B cell (primary cell): ENCODE measurements around the gene TMEM52B. TPM values are rescaled to one million over a fixed set of nuclear protein-coding genes. Genes with fewer than 3 reads are reported as not detected.

ENCODE experiments used
- ATAC-seq: fragments of 200-7000 bp; cut with Tn5 transposase; one replicate; pipeline ENCODE4 v1.10.0; 2021; ENCODE audit warnings: low read depth, mild to moderate bottlenecking, moderate number of reproducible peaks, moderate library complexity
- CTCF ChIA-PET: fragments of 350-600 bp; sonication (Branson Sonifier 250); formaldehyde crosslinking; loops from one replicate; lab custom pipeline; 2021; ENCODE audit warnings: antibody characterized with exemption, inconsistent platforms; lab: Charles Lee
- POLR2A ChIA-PET: fragments of 350-600 bp; sonication (Branson Sonifier 250); formaldehyde crosslinking; loops from one replicate; lab custom pipeline; 2021; ENCODE audit warnings: antibody characterized with exemption; lab: Charles Lee
- DNase-seq: peaks from one replicate; pipeline ENCODE4 v3.0.0; 2013
- H2AFZ ChIP-seq: 2 replicates; pipeline ENCODE4 v1.6.1; 2012; ENCODE audit warnings: mild to moderate bottlenecking, low read depth, low read length; ENCODE audit not compliant: insufficient read depth, poor library complexity, severe bottlenecking
- H3K27ac ChIP-seq, 2 donors: 1 replicate in 1 of 2; 2 replicates in 1 of 2; pipeline ENCODE4 v1.5.1; 2012 to 2013; ENCODE audit warnings: low read length in 2 of 2, mild to moderate bottlenecking in 2 of 2, moderate library complexity in 1 of 2
- H3K27me3 ChIP-seq, 4 experiments: fragments of 200-600 bp in 1 of 4; sonication (generic) in 1 of 4; replicated peaks in 1 of 4; 1 replicate in 2 of 4; 2 replicates in 2 of 4; pipeline versions ENCODE4 v1.6.1 to v1.7.0; 2013 to 2016; ENCODE audit warnings: low read length in 3 of 4, mild to moderate bottlenecking in 2 of 4, mixed read lengths in 1 of 4, moderate library complexity in 1 of 4; ENCODE audit not compliant: insufficient read depth in 4 of 4, control insufficient read depth in 3 of 4; ENCODE audit errors: control extremely low read depth in 1 of 4
- H3K36me3 ChIP-seq, 2 experiments: replicated peaks in 1 of 2; 1 replicate in 1 of 2; 2 replicates in 1 of 2; pipeline versions ENCODE4 v1.6.1 to v1.7.1; 2013; ENCODE audit warnings: low read length in 1 of 2; ENCODE audit not compliant: insufficient read depth in 2 of 2, control insufficient read depth in 1 of 2; ENCODE audit errors: control extremely low read depth in 1 of 2, extremely low read depth in 1 of 2
- H3K4me1 ChIP-seq, 2 donors: fragments of 200-600 bp in 1 of 2; sonication (generic) in 1 of 2; 1 replicate in 1 of 2; 2 replicates in 1 of 2; pipeline versions ENCODE4 v1.5.1 to v1.6.1; 2013 to 2017; ENCODE audit warnings: low read length in 2 of 2; ENCODE audit not compliant: control insufficient read depth in 2 of 2, insufficient read depth in 2 of 2
- H3K4me2 ChIP-seq: replicated peaks from 2 replicates; pipeline ENCODE3; 2012; ENCODE audit warnings: mild to moderate bottlenecking, low read depth, low read length; ENCODE audit not compliant: poor library complexity, severe bottlenecking
- H3K4me3 ChIP-seq, 5 experiments: fragments of 200-600 bp in 1 of 5; sonication (generic) in 1 of 5; 1 replicate in 3 of 5; 2 replicates in 2 of 5; pipeline versions ENCODE4 v1.5.1 to v1.7.0; 2011 to 2016; ENCODE audit warnings: low read length in 4 of 5, mild to moderate bottlenecking in 4 of 5, low read depth in 2 of 5, control low read depth in 1 of 5, moderate library complexity in 1 of 5; ENCODE audit not compliant: insufficient read depth in 1 of 5; ENCODE audit errors: control extremely low read depth in 1 of 5, extremely low read depth in 1 of 5
- H3K79me2 ChIP-seq: fragments of 200-600 bp; sonication (generic); one replicate; pipeline ENCODE4 v1.6.0; 2016; ENCODE audit warnings: low read length; ENCODE audit not compliant: control insufficient read depth, insufficient read depth
- H3K9ac ChIP-seq: fragments of 200-600 bp; sonication (generic); 2 replicates; pipeline ENCODE4 v1.6.1; 2017; ENCODE audit warnings: mild to moderate bottlenecking, low read length, moderate library complexity
- H3K9me3 ChIP-seq, 3 donors: one replicate each; pipeline versions ENCODE4 v1.6.1 to v1.7.1; 2013; ENCODE audit warnings: low read length in 2 of 3; ENCODE audit not compliant: control insufficient read depth in 2 of 3, insufficient read depth in 1 of 3; ENCODE audit errors: control extremely low read depth in 1 of 3
- H4K20me1 ChIP-seq: 2 replicates; pipeline ENCODE4 v1.6.0; 2012; ENCODE audit warnings: mild to moderate bottlenecking, low read length; ENCODE audit not compliant: insufficient read depth, control insufficient read depth, poor library complexity, severe bottlenecking
- H3K27ac Mint-ChIP-seq: one replicate; pipeline ENCODE4 v1.8.0; 2021; ENCODE audit warnings: mixed read lengths
- H3K27me3 Mint-ChIP-seq: one replicate; pipeline ENCODE4 v1.8.0; 2021; ENCODE audit warnings: mixed read lengths
- H3K4me1 Mint-ChIP-seq: one replicate; pipeline ENCODE4 v1.8.0; 2021; ENCODE audit warnings: mixed read lengths
- H3K4me3 Mint-ChIP-seq: one replicate; pipeline ENCODE4 v1.8.0; 2021; ENCODE audit warnings: mixed read lengths
- H3K9me3 Mint-ChIP-seq: one replicate; pipeline ENCODE4 v1.8.0; 2022; ENCODE audit warnings: mixed read lengths; ENCODE audit not compliant: insufficient read depth
- CTCF ChIP-seq: fragments of 200-600 bp; IDR thresholded peaks from one replicate; pipeline ENCODE4 v1.8.0; 2022; ENCODE audit warnings: antibody characterized with exemption, mild to moderate bottlenecking
- EZH2 ChIP-seq: IDR thresholded peaks from 2 replicates; pipeline ENCODE4 v1.6.1; 2012; ENCODE audit warnings: borderline replicate concordance, low read depth, mild to moderate bottlenecking, moderate library complexity, low read length; ENCODE audit not compliant: insufficient read depth, poor library complexity, severe bottlenecking
- WGBS: methylation state at CpG from one replicate; pipeline ENCODE4 v1.1.5; 2013; ENCODE audit warnings: missing lambda C conversion rate; ENCODE audit not compliant: insufficient coverage; 5-methylcytosine and 5-hydroxymethylcytosine counted together
- intact Hi-C: fragments of 100-400 bp; cut with micrococcal nuclease; formaldehyde crosslinking; loops from one replicate; pipeline ENCODE4 v1.10.0; 2022
- polyA plus RNA-seq: library from polyadenylated mRNA; depleted of rRNA; stranded (reverse); fragments of >200 nt; gene quantifications from 2 replicates; pipeline ENCODE4 v1.2.3, GENCODE V29; 2012
- total RNA-seq, 2 donors: library from RNA; stranded (reverse); fragments of 120-200 nt in 1 of 2; gene quantifications; 1 replicate in 1 of 2; 2 replicates in 1 of 2; pipeline versions ENCODE4 v1.2.3 to v1.2.4, GENCODE V29; 2013 to 2022

The TMEM52B gene
- total and polyA plus RNA-seq, 2 donors (not counting 1 experiment from before 2014, with no cell fraction given): 0.03 TPM; not detected in 1

GRCh38 chr12:10235761-10236631 is 57.2 kb downstream of the TMEM52B start:
- peaks cover 3% of the 10 kb centered on the region for H3K9me3 Mint-ChIP-seq
- no peak for TF ChIP-seq EZH2
- peak; percentile 94 for TF ChIP-seq CTCF
- H3K4me2 ChIP-seq: no peak overlapping the region
- H3K4me1 ChIP-seq: no peaks in the 10 kb centered on the region
- DNase-seq: peak; percentile 67
- peaks cover 0 to 7% (median 2%) of the 10 kb centered on the region in 4 experiments for H3K27me3 ChIP-seq
- peaks cover 0 to 14% (median 13%) of the 10 kb centered on the region in 3 donors for H3K9me3 ChIP-seq
- H3K27ac ChIP-seq: no peak overlapping the region
- no peaks in the 10 kb centered on the region for H3K4me1 Mint-ChIP-seq
- peak; percentile 62 for ATAC-seq
- H3K4me3 Mint-ChIP-seq: no peak overlapping the region
- no peak overlapping the region for H2AFZ ChIP-seq
- CTCF ChIA-PET: interaction anchor here (0.6 to 4.1 kb wide), 24 partner anchors 9 to 1251 kb away, joined by 3 to 99 read pairs (median 4); partner anchors contain the start of gene GABARAPL1
- no peaks in the 10 kb centered on the region for H3K36me3 ChIP-seq
- H3K9ac ChIP-seq: no peak overlapping the region
- no peak overlapping the region for H3K4me3 ChIP-seq
- H3K79me2 ChIP-seq: no peaks in the 10 kb centered on the region
- peaks cover 8% of the 10 kb centered on the region for H3K27me3 Mint-ChIP-seq
- intact Hi-C loops: loop anchor here (1.0 to 10.0 kb wide), 4 partner anchors 326 to 959 kb away; partner anchors contain the start of gene STYK1
- WGBS: 60% methylated on average over 4 of the region's 4 CpGs
- H4K20me1 ChIP-seq: no peaks in the 10 kb centered on the region
- no peak overlapping the region for H3K27ac Mint-ChIP-seq
- POLR2A ChIA-PET: no interaction called here

GRCh38 chr12:10236720-10237119 is 57.9 kb downstream of the TMEM52B start:
- H3K27ac ChIP-seq: no peak overlapping the region
- no peak overlapping the region for H3K27ac Mint-ChIP-seq
- H2AFZ ChIP-seq: no peak overlapping the region
- no peak overlapping the region for H3K9ac ChIP-seq
- no CpG with 5 or more reads among the region's 1 CpG for WGBS
- ATAC-seq (no peak), DNase-seq (no peak)
- peaks cover 0 to 14% (median 13%) of the 10 kb centered on the region in 3 donors for H3K9me3 ChIP-seq
- H3K4me3 Mint-ChIP-seq: no peak overlapping the region
- H3K4me3 ChIP-seq: no peak overlapping the region
- no peaks in the 10 kb centered on the region for H4K20me1 ChIP-seq
- peaks cover 8% of the 10 kb centered on the region for H3K27me3 Mint-ChIP-seq
- intact Hi-C loops: loop anchor here (10.0 kb wide), 2 partner anchors 438 to 958 kb away; partner anchors contain the start of gene STYK1
- H3K4me1 Mint-ChIP-seq: no peaks in the 10 kb centered on the region
- no peaks in the 10 kb centered on the region for H3K79me2 ChIP-seq
- ChIA-PET CTCF (interaction anchor here (0.6 to 4.1 kb wide), 15 partner anchors 8 to 1250 kb away, joined by 3 to 99 read pairs (median 6); no protein-coding TSS in a partner anchor), POLR2A (no interaction called here)
- TF ChIP-seq CTCF (no peak), EZH2 (no peak)
- H3K36me3 ChIP-seq: no peaks in the 10 kb centered on the region
- H3K9me3 Mint-ChIP-seq: peaks cover 3% of the 10 kb centered on the region
- no peak overlapping the region for H3K4me2 ChIP-seq
- H3K27me3 ChIP-seq: peaks cover 0 to 7% (median 3%) of the 10 kb centered on the region in 4 experiments
- H3K4me1 ChIP-seq: no peaks in the 10 kb centered on the region
